NK-92 (cell line): ENCODE measurements around the gene MDH2.
"Not testable (repeated sequence)": the region's sequence is repeated elsewhere in the genome, so short reads cannot be mapped to it uniquely, and the experiment has no call there.

Experiments used
- DNase-seq: peaks from one replicate; lab custom pipeline; 2025; ENCODE audit not compliant: unreplicated experiment; lab: John Stamatoyannopoulos, UW

The MDH2 gene

GRCh38 chr7:76108540-76109233, 60.8 kb downstream of the MDH2 start:
- DNase-seq: no peak

- DNase-seq: not testable (repeated sequence)
Measured at GRCh38 chr7:76113042-76113630, 65.2 kb downstream of the MDH2 start.

- DNase-seq: not testable (repeated sequence)
Measured at GRCh38 chr7:76114742-76115141, 66.8 kb downstream of the MDH2 start.
